AG04450 (cell line): ENCODE measurements around the gene UBE2E2. TPM values are rescaled to one million over a fixed set of nuclear protein-coding genes. Genes with fewer than 3 reads are reported as not detected.

Experiments used
- CTCF ChIA-PET: fragments of 300-600, 350-600 bp; formaldehyde crosslinking; extraction: SDS; loops from one replicate; lab custom pipeline; 2022; ENCODE audit warnings: antibody characterized with exemption, inconsistent platforms; lab: Charles Lee
- POLR2A ChIA-PET: fragments of 350-600 bp; formaldehyde crosslinking; extraction: SDS; loops from one replicate; lab custom pipeline; 2021; ENCODE audit warnings: antibody characterized with exemption, inconsistent platforms; lab: Yijun Ruan, JAX
- DNase-seq: peaks from one replicate; pipeline ENCODE4 v3.0.0-alpha.2; 2011; ENCODE audit warnings: low read depth, low spot score
- H3K27ac ChIP-seq: one replicate; pipeline ENCODE4 v1.5.1; 2012; ENCODE audit warnings: low read depth, low read length, control low read depth
- H3K27me3 ChIP-seq: one replicate; pipeline ENCODE4 v1.6.0; 2012; ENCODE audit warnings: low read length; ENCODE audit not compliant: control insufficient read depth, insufficient read depth
- H3K4me3 ChIP-seq: 2 replicates; pipeline ENCODE4 v1.5.1; 2011; ENCODE audit warnings: mild to moderate bottlenecking, low read depth, low read length, control low read depth
- H3K9me3 ChIP-seq: 2 replicates; pipeline ENCODE4 v1.5.1; 2012; ENCODE audit warnings: low read length; ENCODE audit not compliant: control insufficient read depth, insufficient read depth
- polyA plus RNA-seq: library from polyadenylated mRNA; depleted of rRNA; stranded (reverse); fragments of >200 nt; gene quantifications from 2 replicates; pipeline ENCODE4 v1.2.3, GENCODE V29; 2011
- TF ChIP-seq, protein P1 (sequence below): IDR thresholded peaks from 2 replicates; pipeline ENCODE4 v1.5.1; 2011; ENCODE audit warnings: low read depth, low read length, control low read depth, inconsistent platforms

Gene UBE2E2
- polyA plus RNA-seq, 1 experiment = 43.2 TPM

DNA sequence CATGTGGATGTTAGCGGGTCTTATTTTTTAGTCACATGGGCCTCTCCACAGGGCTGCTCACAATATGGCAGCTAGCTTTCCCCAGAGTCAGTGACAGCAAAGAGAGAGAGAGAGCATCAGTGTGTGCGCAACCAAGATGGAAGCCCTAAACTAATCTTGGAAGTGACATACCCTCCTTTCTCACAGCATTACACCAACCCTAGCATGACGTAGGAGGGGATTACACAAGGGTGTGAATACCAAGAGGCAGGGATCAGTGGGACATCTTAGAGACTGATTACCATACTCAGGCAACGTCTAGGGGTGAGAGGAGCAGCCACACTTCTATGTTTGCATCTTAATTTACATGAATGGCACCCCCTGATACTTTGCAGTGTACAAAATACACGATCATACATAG is 3.5 kb upstream of the UBE2E2 start:
- POLR2A ChIA-PET = no interaction called here
- H3K9me3 ChIP-seq = no peaks in the 10 kb centered on the region; the same call in 1 of the 2 replicates
- H3K4me3 ChIP-seq = no peak overlapping the region
- peaks cover 25% of the 10 kb centered on the region for H3K27me3 ChIP-seq
- TF ChIP-seq, protein P1, sequence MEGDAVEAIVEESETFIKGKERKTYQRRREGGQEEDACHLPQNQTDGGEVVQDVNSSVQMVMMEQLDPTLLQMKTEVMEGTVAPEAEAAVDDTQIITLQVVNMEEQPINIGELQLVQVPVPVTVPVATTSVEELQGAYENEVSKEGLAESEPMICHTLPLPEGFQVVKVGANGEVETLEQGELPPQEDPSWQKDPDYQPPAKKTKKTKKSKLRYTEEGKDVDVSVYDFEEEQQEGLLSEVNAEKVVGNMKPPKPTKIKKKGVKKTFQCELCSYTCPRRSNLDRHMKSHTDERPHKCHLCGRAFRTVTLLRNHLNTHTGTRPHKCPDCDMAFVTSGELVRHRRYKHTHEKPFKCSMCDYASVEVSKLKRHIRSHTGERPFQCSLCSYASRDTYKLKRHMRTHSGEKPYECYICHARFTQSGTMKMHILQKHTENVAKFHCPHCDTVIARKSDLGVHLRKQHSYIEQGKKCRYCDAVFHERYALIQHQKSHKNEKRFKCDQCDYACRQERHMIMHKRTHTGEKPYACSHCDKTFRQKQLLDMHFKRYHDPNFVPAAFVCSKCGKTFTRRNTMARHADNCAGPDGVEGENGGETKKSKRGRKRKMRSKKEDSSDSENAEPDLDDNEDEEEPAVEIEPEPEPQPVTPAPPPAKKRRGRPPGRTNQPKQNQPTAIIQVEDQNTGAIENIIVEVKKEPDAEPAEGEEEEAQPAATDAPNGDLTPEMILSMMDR = no peak
- DNase-seq = no peak
- H3K27ac ChIP-seq = no peak overlapping the region
- CTCF ChIA-PET = no interaction called here

DNA sequence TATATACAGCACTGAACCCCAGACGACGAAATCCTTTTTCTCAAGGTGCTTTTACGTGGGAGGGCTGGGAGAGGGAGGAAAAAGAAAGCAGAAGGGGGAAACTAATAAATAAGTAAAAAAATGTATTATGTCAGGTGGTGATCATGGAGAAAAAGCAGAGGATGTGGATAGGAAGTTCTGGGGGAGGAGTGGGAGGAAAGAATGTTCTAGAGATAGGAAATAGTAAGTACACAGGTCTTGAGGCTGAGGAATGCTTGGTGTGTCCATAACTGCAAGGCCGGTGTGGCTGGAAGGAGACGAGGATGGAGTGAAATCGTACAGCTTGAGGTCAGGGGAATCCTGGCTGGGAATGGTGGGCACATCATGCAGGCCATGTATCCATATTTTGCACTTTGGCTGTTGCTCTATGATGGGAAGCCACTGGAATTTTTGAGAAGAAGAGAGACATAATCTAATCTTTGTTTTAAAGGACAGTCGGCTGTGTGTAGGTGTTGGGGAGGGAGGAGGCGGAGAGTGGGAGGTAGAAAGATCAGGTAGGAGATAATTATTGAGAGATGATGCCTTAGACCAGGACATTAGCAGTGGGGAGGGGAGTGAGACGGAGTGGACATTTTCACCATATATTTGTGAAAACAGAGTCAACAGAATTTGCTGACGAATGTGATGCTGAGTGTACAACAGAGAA is 1.8 kb upstream of the UBE2E2 start:
- DNase-seq = no peak
- POLR2A ChIA-PET = no interaction called here
- H3K9me3 ChIP-seq = no peaks in the 10 kb centered on the region; the same call in 1 of the 2 replicates
- CTCF ChIA-PET = no interaction called here
- peaks cover 14% of the 10 kb centered on the region for H3K27me3 ChIP-seq
- no peak overlapping the region for H3K27ac ChIP-seq
- no peak overlapping the region for H3K4me3 ChIP-seq
- TF ChIP-seq, protein P1 = no peak

DNA sequence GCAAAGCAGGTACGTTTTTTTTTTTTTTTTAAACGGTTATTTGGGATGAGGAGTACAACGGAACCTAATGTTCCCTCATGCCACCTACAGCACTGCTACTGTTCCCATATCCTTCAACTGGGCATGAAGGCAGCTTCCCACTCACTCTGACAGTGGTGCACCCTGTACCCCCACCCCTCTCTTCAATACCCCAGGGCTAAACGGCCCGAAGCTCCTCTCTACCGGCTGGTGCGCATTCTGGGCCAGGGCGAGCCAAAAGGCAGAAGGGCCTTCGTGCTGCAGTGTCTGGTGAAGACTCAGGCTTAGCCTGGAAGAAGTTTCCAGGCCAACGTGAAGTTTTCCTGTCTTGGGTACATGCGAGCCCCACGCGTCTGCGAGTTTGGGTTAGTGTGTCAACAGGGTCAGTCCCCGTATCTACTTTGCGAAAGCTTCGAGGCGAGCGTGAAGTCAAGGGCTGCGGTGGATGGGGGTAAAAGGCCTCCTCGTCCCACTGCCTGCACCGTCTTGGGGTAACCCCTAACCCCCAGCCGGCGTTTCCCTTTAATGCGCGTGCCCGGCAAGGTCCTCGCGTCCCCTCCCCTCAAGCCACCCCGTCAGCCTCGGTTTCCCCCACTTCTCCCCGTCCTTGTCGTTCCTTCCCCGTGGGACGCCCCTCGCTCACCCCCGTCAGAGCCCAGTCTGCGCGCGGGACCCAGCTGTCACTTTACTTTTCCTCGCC is 765 bp upstream of the UBE2E2 start:
- Histone ChIP-seq H3K27me3 (peaks cover 14% of the 10 kb centered on the region), H3K9me3 (no peaks in the 10 kb centered on the region; the same call in 1 of the 2 replicates), H3K4me3 (peak overlapping the region; percentile 94), H3K27ac (no peak overlapping the region)
- DNase-seq = no peak
- TF ChIP-seq, protein P1 = no peak
- ChIA-PET CTCF (no interaction called here), POLR2A (interaction anchor here (0.6 kb wide), 1 partner anchor 42 kb away, joined by 5 read pairs; no protein-coding TSS in a partner anchor)

DNA sequence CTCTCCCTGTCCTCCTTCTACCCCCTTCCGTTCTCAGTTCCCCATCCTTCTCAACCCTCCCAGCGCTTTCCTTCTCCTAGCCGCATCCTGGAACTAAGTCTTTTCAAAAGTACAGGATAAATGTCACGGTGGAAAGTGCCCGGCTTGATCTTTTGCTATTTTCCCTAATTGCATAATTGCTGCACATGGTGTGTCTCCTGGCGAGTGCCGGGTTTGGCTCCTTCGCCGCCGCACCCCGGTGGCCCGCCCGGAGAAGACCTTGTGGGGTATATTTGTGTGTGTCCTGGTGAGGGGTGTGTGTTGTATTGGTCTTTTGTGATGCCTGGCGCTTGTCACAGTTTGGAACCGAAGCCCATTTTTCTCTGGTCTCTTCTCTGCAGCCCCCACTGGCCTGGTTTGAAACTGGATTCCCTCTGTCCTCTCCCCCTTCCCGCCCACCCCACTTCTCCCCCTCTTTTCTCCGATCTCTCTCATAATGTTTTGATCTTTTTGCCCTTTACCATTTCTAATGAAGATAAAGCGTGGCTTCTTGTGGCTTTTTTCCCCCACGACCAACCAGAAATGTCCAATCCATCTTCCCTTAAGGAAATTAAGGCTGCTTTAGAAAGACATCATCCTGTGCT is 692 bp downstream of the UBE2E2 start:
- TF ChIP-seq, protein P1 = no peak
- POLR2A ChIA-PET = no interaction called here

More for the DNA sequence above, 692 bp downstream of the UBE2E2 start:
- H3K27me3 ChIP-seq = peaks cover 14% of the 10 kb centered on the region
- DNase-seq = no peak
- no peaks in the 10 kb centered on the region; the same call in 1 of the 2 replicates for H3K9me3 ChIP-seq
- CTCF ChIA-PET = no interaction called here
- H3K4me3 ChIP-seq = peak overlapping the region; percentile 94
- no peak overlapping the region for H3K27ac ChIP-seq
